Glomerular endothelial cell (primary cell): ENCODE results near the gene GPC6. TPM values are rescaled to one million over a fixed set of nuclear protein-coding genes. Genes with fewer than 3 reads are reported as not detected.
"Not testable (repeated sequence)": the region's sequence is repeated elsewhere in the genome, so short reads cannot be mapped to it uniquely, and the experiment has no call there.

Experiments used
- DNase-seq: peaks from one replicate; pipeline ENCODE4 v3.0.0-alpha.2; 2011; ENCODE audit warnings: low read depth, low spot score; ENCODE audit errors: extremely low read depth
- total RNA-seq: library from RNA; depleted of rRNA; stranded (reverse); fragments of >200 nt; gene quantifications from 2 replicates; pipeline ENCODE4 v1.2.3, GENCODE V29; 2015

The GPC6 gene
- total RNA-seq, 1 donor from 2014 or later, result 11.0 TPM

GRCh38 chr13:94174009-94174408 is 947.4 kb downstream of the GPC6 start:
- no peak for DNase-seq

GRCh38 chr13:94175076-94175475 is 948.5 kb downstream of the GPC6 start:
- DNase-seq, result no peak

- no peak for DNase-seq
These were observed 950.0 kb downstream of the GPC6 start for GRCh38 chr13:94176561-94176960.

- no peak for DNase-seq
These were observed 950.4 kb downstream of the GPC6 start for GRCh38 chr13:94177041-94177440.

GRCh38 chr13:94178625-94179244 is 952.1 kb downstream of the GPC6 start:
- no peak for DNase-seq

GRCh38 chr13:94181461-94182107 is 955.0 kb downstream of the GPC6 start:
- DNase-seq, result no peak

GRCh38 chr13:94182185-94182761 is 955.7 kb downstream of the GPC6 start:
- DNase-seq, result no peak

- no peak for DNase-seq
These were observed 959.9 kb downstream of the GPC6 start for GRCh38 chr13:94186470-94186869.

GRCh38 chr13:94188201-94188854 is 961.7 kb downstream of the GPC6 start:
- DNase-seq, result no peak

- DNase-seq, result no peak
These were observed 965.9 kb downstream of the GPC6 start for GRCh38 chr13:94192431-94192975.

GRCh38 chr13:94195715-94196114 is 969.1 kb downstream of the GPC6 start:
- DNase-seq, result no peak

- no peak for DNase-seq
These were observed 969.8 kb downstream of the GPC6 start for GRCh38 chr13:94196413-94196812.

GRCh38 chr13:94198681-94199080 is 972.1 kb downstream of the GPC6 start:
- DNase-seq, result no peak

GRCh38 chr13:94199135-94199534 is 972.5 kb downstream of the GPC6 start:
- DNase-seq, result no peak

- no peak for DNase-seq
These were observed 974.4 kb downstream of the GPC6 start for GRCh38 chr13:94201022-94201421.

- no peak for DNase-seq
These were observed 977.6 kb downstream of the GPC6 start for GRCh38 chr13:94204163-94204562.

- no peak for DNase-seq
These were observed 978.3 kb downstream of the GPC6 start for GRCh38 chr13:94204946-94205345.

GRCh38 chr13:94205896-94206295 is 979.3 kb downstream of the GPC6 start:
- no peak for DNase-seq

GRCh38 chr13:94209117-94209516 is 982.5 kb downstream of the GPC6 start:
- no peak for DNase-seq

GRCh38 chr13:94209913-94210312 is 983.3 kb downstream of the GPC6 start:
- not testable (repeated sequence) for DNase-seq

GRCh38 chr13:94210816-94211215 is 984.2 kb downstream of the GPC6 start:
- DNase-seq, result no peak
